ENCODE results near the gene GNL1.

DNA sequence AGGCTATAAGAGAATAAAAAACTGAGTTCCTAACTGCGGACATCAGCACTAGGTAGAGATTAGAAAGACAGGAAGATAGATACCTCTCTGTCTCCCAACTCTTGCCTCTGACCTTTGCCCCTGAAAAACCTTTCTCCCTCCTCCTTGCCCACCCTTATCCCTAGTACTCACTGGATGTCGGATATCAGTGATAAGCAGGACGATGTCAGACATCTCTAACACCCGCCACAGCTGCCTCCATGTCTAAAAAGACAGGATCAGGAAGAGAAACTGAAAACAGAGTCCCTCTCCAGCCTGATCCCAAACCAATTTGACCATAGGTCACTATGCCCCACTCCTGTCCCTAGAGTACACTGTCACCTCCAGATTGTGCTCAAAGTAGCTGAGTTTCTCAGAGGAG, 1.9 kb downstream of the GNL1 start:
- TF ChIP-seq, protein P1, sequence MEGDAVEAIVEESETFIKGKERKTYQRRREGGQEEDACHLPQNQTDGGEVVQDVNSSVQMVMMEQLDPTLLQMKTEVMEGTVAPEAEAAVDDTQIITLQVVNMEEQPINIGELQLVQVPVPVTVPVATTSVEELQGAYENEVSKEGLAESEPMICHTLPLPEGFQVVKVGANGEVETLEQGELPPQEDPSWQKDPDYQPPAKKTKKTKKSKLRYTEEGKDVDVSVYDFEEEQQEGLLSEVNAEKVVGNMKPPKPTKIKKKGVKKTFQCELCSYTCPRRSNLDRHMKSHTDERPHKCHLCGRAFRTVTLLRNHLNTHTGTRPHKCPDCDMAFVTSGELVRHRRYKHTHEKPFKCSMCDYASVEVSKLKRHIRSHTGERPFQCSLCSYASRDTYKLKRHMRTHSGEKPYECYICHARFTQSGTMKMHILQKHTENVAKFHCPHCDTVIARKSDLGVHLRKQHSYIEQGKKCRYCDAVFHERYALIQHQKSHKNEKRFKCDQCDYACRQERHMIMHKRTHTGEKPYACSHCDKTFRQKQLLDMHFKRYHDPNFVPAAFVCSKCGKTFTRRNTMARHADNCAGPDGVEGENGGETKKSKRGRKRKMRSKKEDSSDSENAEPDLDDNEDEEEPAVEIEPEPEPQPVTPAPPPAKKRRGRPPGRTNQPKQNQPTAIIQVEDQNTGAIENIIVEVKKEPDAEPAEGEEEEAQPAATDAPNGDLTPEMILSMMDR (IDR thresholded peaks at IDR 0.05; ENCODE audit: low read depth, low read length) = no peak
- TF ChIP-seq POLR2A (IDR thresholded peaks at IDR 0.05; ENCODE audit: extremely low read depth, insufficient read length) (no peak), MYC (IDR thresholded peaks at IDR 0.05; ENCODE audit: low read depth, low read length) (no peak)
- TF ChIP-seq, protein P2, sequence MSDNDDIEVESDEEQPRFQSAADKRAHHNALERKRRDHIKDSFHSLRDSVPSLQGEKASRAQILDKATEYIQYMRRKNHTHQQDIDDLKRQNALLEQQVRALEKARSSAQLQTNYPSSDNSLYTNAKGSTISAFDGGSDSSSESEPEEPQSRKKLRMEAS (IDR thresholded peaks at IDR 0.05; ENCODE audit: low read depth, low read length) = no peak
